Hepatocyte (in vitro differentiated cells): ENCODE measurements around the gene USP47.

Experiments used
- CTCF ChIP-seq: fragments of 200-600 bp; sonication (generic); IDR thresholded peaks from 2 replicates; pipeline ENCODE4 v1.5.1; 2016; ENCODE audit warnings: antibody characterized with exemption, mild to moderate bottlenecking; ENCODE audit not compliant: poor library complexity
- EZH2phosphoT487 ChIP-seq: fragments of 200-600 bp; sonication (generic); IDR thresholded peaks from one replicate; pipeline ENCODE4 v1.6.1; 2018; ENCODE audit warnings: antibody characterized with exemption, mild to moderate bottlenecking, low read depth, moderate library complexity; ENCODE audit not compliant: unreplicated experiment, severe bottlenecking

GRCh38 chr11:11946878-11947277 is 105.1 kb downstream of the USP47 start:
- TF ChIP-seq CTCF (no peak), EZH2phosphoT487 (no peak)
